ENCODE measurements around the gene SLC22A7. TPM values are rescaled to one million over a fixed set of nuclear protein-coding genes. Genes with fewer than 3 reads are reported as not detected.
A peak's percentile ranks its signal among the peaks of the same experiment; 100 is the strongest.
"Not testable (repeated sequence)": the region's sequence is repeated elsewhere in the genome, so short reads cannot be mapped to it uniquely, and the experiment has no call there.

The SLC22A7 gene
- total RNA-seq, 1 donor from 2014 or later, result not detected

DNA sequence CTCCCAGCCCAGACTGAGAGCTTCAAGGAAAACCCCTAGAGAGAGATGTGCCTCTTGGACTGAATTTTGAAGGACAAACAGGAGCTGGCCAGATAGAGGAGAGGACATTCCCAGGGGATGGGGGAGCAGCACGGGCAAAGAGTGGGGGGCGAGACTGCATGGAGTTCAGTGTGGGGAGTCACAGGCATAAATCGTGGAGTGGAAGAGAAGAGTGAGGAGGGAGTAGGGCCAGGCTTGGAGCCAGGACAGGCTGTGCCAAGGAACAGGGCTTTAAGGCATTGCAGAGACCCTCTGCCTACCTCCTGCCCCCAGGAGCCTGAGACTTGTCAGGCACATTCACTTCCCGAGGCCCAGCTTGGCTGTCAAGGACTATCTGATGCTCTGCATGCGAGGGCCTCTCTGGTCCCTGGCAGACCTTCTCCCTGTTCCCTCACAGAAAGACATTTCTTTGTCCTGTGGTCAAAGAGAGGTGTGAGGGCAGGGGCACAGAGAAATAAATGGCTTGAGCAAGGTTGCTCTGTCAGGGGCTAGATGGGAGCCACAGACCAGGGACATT, 5.2 kb upstream of the SLC22A7 start:
- ATAC-seq (ENCODE audit: poor library complexity) (no peak), DNase-seq (no peak)
- intact Hi-C loops (cut with DNase I), result no loop called here

DNA sequence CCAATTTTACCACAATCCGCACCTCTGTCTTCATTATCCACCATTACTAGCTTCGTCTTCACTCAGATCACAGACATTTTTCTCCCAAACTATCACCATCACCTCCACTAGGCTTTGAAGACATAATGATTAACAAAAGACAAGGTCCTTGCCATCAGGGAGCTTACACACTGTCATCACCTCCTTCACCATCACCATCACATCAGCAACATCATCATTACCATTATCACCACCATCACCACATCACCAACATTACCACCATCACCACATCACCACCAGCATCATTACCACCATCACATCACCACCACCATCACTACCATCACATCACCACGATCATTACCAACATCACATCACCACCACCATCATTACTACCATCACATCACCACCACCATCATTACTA, 4.4 kb upstream of the SLC22A7 start:
- intact Hi-C loops (cut with DNase I), result no loop called here
- no peak for DNase-seq
- ATAC-seq (ENCODE audit: poor library complexity), result no peak

DNA sequence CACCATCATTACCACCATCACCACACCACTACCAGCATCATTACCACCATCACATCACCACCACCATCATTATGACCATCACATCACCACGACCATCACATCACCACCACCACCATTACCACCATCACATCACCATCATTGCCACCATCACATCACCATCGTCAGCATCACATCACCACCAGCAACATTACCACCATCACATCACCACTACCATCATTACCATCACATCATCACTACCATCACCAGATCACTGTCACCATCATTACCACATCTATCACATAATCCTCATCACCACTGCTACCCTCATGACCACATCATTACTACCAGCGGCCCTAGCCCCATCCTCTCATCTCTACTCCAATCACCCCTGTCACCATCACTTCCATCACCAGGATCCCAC, 3.5 kb upstream of the SLC22A7 start:
- no peak for ATAC-seq (ENCODE audit: poor library complexity)
- DNase-seq, result no peak
- intact Hi-C loops (cut with DNase I), result no loop called here

DNA sequence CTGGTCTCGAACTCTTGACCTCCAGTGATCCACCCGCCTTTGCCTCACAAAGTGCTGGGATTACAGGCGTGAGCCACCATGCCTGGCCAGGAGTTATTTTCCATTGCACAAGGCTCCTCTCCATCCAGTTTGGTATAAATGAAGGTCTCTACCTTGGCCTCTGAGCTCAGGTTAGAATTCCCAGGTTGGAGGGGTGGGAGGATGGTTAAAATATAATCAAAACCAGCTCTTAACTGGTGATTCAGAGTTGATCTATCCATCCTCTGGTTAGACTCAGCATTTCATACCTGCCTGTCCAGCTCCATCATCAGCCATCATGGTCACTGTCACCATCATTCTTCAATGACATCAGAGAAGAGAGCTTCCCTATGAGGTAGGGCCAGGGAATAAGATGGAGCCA, 2.6 kb upstream of the SLC22A7 start:
- DNase-seq (no peak), ATAC-seq (ENCODE audit: poor library complexity) (no peak)
- intact Hi-C loops (cut with DNase I), result no loop called here

DNA sequence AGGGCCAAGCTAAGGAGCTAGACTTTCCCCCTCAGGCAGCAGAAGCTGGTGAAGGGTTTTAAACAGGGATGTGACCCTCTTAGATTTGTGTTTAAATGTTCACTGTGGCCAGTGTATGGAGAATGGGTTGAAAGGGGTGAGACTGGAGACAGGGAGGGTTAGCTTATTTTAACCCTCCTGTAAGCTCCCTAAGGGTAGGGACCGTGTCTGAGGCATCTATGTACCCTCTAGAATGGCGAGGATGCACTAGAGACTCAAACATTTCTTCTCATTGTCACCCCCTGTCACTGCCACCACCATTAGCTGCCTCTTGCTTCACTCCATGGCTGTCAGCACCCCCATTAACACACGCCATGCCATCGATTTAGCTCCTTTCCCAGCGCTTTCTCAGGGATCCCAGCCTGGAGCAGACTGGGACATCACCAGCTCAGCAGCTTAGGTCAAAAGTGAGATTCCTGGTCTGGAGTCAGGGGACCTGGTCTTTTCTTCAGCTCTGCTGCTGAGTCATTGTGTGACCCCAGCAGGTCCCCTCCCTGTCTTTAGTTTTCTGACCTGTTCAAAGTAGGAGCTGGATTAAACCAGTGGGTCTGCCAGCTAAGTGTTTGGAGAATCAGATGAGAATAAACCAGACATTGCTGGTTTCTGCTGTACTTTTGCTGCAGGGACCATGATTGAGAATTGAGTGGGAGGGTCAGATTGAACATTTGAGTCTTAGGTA, 1.1 kb upstream of the SLC22A7 start:
- DNase-seq (no peak), ATAC-seq (ENCODE audit: poor library complexity) (no peak)
- intact Hi-C loops (cut with DNase I), result no loop called here

DNA sequence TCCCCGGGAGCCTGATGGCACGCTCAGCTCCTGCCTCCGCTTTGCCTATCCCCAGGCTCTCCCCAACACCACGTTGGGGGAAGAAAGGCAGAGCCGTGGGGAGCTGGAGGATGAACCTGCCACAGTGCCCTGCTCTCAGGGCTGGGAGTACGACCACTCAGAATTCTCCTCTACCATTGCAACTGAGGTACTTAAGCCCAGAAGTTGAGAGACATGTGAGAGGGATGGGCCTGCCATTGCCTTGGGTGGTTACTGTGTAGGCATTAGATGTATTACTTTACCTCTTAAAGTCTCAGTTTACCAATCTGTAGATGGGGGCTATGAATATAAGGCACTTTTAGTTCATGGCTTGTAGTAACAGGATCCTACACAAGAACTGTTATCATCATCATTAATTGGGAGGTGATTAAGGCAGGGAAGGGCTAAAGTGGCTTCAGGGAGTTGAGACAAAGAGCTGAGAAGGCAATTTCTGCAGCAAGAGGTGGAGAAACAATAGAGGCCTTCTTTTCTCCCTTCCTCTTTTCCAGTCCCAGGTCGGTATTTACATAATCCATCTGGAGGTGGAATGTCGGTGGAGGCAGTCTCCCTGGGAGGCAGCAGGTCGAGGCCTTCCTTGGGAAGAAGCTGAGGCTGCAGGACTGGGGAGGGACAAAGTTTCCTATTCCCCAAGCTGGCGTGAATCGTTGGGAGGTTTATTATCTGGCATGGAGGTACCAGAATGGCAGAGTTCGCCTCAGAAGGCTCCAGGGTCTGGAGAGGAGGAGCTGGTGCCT, 691 bp downstream of the SLC22A7 start:
- DNase-seq (no peak), ATAC-seq (ENCODE audit: poor library complexity) (no peak)
- intact Hi-C loops (cut with DNase I), result no loop called here

DNA sequence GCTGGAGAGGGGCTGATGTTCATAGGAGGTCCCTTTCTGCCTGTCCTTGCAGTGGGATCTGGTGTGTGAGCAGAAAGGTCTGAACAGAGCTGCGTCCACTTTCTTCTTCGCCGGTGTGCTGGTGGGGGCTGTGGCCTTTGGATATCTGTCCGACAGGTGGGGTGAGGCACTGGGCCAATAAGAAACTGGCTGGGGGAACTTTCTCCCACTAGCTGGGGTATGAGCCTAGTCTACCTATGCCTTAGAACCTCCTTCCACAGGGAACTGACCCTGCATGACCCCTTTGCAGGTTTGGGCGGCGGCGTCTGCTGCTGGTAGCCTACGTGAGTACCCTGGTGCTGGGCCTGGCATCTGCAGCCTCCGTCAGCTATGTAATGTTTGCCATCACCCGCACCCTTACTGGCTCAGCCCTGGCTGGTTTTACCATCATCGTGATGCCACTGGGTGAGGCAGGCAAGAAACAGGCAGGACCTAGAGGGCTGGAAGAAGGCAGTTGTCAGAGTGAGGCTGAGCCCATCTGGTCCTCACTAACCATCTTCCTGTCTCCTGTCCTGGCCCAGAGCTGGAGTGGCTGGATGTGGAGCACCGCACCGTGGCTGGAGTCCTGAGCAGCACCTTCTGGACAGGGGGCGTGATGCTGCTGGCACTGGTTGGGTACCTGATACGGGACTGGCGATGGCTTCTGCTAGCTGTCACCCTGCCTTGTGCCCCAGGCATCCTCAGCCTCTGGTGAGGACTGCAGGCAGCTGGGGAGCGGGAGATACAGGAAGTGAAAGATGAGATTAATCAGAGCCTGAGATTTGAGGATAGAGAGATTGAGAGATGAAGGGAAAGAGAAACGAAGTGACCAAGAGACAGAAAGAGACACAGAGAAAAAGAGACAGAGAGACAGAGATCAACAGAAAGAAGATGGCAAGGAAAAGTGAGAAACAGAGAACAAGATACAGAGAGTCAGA, 1.6 kb downstream of the SLC22A7 start:
- intact Hi-C loops (cut with DNase I), result no loop called here
- DNase-seq (no peak), ATAC-seq (ENCODE audit: poor library complexity) (no peak)

DNA sequence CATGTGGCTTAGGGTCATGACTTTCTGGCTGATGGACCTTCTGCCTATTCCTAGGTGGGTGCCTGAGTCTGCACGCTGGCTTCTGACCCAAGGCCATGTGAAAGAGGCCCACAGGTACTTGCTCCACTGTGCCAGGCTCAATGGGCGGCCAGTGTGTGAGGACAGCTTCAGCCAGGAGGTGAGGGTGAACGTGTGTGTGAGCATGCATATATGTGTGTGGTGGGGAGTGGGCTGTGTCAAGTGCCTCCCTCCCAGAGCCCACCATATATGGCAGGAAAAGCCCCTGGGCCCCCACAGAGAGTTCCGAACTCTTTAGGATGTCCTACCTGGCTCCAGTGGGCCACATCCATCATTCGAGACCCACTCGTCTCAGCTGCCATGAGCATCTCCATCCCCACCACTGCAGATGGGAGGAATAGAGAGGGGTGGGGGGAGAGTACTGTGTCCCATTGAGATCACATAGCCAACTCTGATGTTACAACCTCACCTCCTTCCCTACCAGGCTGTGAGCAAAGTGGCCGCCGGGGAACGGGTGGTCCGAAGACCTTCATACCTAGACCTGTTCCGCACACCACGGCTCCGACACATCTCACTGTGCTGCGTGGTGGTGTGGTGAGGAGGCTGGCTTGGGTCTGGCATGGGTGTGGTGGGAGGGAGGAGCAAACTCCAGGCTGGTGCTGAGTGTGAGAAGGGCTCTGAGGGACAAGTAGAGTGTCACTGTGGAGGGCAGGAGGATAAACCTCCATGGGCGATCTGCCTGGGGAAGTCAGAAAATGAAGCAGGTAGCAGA, 3.2 kb downstream of the SLC22A7 start:
- intact Hi-C loops (cut with DNase I), result no loop called here
- no peak for ATAC-seq (ENCODE audit: poor library complexity)
- DNase-seq, result no peak

DNA sequence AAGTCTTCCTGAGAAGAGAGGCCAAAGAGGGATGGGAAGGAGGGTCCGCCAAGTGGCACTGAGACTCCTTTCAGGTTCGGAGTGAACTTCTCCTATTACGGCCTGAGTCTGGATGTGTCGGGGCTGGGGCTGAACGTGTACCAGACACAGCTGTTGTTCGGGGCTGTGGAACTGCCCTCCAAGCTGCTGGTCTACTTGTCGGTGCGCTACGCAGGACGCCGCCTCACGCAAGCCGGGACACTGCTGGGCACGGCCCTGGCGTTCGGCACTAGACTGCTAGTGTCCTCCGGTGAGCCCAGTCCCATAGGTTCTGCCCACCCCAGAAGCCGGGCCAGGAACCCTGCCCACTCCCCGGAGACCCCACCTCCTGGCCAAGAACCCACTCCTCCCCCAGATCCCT, 4.1 kb downstream of the SLC22A7 start:
- DNase-seq, result no peak
- no peak for ATAC-seq (ENCODE audit: poor library complexity)
- intact Hi-C loops (cut with DNase I), result no loop called here

DNA sequence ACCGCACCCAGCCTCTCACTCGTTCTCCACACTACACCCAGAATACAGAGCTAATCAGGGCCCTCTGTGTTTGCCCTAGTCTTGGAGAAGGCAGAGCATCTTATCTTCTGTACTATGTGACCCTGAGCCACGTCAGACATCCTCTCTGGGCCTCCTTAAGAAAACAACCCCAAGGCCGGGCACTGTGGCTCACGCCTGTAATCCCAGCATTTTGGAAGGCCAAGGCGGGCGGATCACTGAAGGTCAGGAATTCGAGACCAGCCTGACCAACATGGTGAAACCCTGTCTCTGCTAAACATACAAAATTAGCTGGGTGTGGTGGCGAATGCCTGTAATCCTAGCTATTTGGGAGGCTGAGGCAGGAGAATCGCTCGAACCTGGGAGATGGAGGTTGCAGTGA, 4.9 kb downstream of the SLC22A7 start:
- ATAC-seq (ENCODE audit: poor library complexity); intact Hi-C loops (cut with DNase I); DNase-seq: not testable (repeated sequence)

DNA sequence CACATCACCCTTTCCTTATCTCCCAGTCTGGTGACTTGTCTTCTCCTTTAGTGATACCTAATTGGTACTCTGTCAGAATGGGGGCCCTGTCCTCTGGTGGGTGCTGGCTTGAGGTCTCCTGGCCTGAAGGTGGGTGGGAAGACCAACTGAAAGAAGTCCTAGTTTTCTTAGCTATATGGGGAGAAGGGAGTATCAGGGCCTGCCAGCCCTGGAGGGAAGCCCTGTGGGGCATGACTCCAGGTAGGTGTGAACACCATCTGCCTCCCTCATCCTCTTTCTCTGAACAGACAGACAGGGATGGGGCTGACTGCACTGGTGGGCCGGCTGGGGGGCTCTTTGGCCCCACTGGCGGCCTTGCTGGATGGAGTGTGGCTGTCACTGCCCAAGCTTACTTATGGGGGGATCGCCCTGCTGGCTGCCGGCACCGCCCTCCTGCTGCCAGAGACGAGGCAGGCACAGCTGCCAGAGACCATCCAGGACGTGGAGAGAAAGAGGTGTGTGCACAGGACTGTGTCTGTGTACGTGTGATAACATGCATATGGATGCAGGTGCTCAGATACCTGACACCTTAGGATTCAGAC, 5.8 kb downstream of the SLC22A7 start:
- no peak for DNase-seq
- intact Hi-C loops (cut with DNase I), result no loop called here
- ATAC-seq (ENCODE audit: poor library complexity), result no peak

DNA sequence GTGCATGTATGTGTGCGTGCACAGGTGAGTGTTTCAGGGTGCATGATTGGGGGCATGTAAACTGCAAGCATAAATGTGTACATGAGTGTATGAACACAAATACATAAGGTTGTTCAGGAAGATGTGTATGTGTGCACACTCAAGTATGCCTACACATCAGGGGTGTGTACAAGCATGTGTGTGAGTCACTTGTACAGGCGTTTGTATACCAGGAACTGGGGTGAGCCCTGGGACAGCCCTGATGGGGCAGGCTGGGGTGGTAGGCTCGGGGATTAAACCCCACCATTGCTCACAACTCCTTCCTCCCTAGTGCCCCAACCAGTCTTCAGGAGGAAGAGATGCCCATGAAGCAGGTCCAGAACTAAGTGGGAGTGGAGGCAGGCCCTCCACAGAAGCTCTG, 6.3 kb downstream of the SLC22A7 start:
- intact Hi-C loops (cut with DNase I), result no loop called here
- DNase-seq (no peak), ATAC-seq (ENCODE audit: poor library complexity) (no peak)

DNA sequence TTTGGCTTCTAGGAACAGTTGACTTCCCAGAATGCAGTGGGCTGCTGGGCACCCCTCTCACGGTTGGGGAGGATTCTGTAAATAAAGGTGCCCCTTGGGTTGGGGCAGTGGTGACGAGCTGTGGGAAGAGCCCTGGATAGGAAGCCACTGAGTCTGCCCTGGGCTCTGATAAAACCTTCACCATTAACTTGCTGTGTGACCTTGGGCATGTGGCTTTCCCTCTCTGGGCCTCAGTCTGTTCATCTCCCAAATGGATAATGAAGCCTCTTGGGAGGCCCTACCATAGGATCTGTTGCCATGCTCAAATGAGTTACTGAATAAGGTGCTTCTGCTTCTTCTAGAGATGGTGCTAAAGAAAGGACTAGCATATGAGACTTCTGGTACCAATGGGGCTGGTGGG, 6.8 kb downstream of the SLC22A7 start:
- DNase-seq (no peak), ATAC-seq (ENCODE audit: poor library complexity) (no peak)
- intact Hi-C loops (cut with DNase I), result no loop called here

DNA sequence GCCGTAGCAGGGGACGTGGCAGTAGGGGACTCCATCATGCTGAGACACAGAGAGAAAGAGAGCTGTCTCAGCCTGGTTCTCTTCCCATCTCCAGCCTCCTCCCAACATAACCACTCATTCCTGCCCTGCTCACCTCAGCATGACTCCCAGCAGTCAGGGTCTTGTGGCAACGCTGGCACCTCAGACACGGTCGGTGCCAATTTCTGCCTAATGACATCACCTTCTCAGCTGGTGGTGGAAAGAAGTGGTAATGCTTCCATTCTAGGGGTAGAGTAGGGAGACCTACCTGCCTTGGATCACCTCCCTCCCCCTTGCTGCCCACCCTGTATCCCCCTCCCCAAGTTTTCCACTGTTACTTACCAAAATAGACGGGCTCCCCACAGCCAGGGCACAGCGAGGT, 8.0 kb downstream of the SLC22A7 start:
- ATAC-seq (ENCODE audit: poor library complexity) (no peak), DNase-seq (no peak)
- intact Hi-C loops (cut with DNase I), result no loop called here

DNA sequence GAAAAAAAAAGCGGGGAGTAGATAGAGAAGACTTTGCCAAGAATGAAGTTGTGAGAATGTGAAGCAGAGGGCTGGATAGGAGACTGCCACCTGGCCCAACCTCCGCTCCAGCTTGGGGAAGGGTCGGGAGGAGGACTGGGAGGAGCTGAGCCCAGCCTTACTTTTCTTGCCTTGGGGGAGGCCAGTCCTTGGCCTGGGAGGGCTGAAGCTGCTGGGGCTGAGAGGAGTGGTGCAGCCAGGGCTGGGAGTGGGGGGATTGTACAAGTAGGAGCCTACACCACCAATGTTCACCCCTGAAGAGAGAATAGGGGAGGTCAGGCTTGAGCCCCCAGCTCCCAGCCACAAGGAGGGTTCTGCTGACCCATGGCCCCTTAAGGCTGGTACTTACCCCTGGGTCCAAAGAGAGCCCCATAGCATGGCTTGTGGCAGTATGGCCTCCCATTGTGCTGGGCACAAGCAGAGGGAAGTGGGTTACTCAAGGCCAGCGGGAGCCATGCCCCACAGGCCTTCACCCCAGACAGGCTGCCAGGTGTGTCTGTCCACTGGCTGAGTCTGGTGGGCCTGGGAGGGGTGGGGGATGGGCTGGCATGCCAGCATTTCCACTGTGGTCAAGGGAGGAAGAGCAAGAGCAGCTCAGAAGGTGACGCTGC, 9.5 kb downstream of the SLC22A7 start:
- no peak for DNase-seq
- intact Hi-C loops (cut with DNase I), result no loop called here
- ATAC-seq (ENCODE audit: poor library complexity), result no peak

DNA sequence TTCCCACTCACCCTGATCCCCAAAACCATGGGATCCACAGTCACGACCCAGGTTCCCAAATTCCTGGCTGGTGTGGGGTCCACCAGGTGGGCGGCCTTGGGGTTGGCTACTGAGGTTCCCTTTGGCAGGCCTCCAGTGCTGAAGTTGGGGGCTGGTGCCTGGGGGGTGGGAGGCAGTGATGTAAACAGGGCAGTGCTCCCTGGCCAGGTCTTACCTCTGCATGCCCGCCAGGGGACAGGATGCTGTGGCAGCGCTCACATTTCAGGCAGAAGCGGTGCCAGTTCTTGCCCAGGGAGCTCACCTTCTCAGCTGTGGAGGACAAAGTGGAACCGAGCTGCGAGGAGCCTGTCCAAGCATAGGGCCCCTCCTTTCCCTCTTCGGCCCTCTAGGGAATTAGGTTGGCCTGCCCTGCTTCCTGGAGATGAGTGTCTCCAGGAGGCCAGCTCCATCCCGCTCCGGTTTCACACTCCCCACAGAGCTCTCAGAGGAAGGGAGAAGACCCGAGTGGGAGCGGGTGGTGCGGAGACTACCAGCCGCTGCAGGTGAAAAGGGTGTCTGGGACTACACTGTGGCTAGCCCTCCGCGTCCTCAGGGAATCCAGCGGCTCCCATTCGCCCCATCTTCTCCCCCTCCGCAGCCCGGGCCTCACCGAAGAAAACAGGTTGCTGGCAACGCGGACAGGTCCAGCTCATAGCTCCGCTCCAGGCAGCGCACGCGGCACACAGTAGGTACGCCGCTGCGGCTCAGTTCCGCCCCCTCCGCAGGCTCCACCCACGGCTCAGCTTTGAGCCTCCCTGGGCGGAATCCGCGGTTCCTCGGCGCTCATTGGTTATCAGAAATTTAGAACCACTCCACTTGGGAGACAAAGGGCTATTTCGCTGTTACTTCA, 10.3 kb downstream of the SLC22A7 start, which contains the start of gene CRIP3:
Gene CRIP3 (minus strand): TSS at position 726 of the 889 bp plus-strand sequence. CDS start 34 bp downstream, at position 692.
- DNase-seq (peak; percentile 70), ATAC-seq (ENCODE audit: poor library complexity) (peak; percentile 82)
- intact Hi-C loops (cut with DNase I), result no loop called here

Measured in Right ventricle myocardium superior (tissue), 1 donor.